ENCODE data around the gene NLRX1.
A peak's percentile ranks its signal among the peaks of the same experiment; 100 is the strongest.
"Not testable (repeated sequence)": the region's sequence is repeated elsewhere in the genome, so short reads cannot be mapped to it uniquely, and the experiment has no call there.

NLRX1 gene

DNA sequence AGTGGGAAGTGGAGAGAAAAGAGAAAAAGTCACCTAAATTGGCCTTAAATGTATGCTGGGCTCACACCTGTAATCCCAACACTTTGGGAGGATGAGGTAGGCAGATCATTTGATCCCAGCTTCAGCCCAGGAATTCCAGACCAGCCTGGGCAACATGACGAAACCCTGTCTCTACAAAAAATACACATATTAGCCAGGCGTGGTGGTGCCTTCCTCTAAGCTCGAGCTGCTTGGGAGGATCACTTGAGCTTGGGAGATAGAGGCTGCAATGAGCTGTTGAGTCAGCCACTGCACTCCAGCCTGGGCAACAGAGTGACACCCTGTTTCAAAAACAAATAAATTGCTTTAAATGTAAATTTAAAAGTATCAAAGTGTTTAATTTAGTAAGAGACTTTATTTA is 41.5 kb downstream of the NLRX1 start:
- no peak for DNase-seq

DNA sequence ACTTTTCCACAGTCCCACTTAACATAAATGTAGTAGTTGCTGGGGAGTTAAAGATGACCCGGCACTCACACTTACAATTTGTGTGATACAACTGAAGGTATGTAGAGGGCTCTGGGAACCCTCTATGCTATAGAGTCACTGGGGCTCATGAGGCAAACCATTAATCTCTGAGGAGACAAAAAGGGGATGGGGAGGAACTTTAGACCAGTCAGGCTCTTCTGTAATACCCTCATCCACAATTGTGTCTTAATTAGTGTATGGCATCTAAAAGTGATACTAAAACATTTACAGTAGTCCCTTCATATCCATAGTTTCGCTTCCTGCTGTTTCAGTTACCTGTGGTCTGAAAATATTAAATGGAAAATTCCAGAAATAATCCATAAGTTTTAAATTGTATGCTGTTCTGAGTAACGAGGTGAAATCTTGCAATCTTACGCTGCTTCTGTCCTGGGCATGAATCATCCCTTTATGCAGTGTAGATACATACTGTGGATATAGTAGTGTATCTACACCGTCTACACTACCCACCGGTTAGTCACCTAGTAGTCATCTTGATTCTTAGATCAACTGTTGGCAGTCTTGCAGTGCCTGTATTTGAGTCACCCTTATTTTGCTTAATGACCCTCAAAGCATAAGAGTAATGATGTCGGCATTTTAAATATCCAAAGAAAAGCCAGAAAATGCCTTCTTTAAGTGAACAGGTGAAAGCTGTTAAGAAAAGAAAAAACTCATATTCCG is 49.8 kb downstream of the NLRX1 start:
- no peak for DNase-seq

DNA sequence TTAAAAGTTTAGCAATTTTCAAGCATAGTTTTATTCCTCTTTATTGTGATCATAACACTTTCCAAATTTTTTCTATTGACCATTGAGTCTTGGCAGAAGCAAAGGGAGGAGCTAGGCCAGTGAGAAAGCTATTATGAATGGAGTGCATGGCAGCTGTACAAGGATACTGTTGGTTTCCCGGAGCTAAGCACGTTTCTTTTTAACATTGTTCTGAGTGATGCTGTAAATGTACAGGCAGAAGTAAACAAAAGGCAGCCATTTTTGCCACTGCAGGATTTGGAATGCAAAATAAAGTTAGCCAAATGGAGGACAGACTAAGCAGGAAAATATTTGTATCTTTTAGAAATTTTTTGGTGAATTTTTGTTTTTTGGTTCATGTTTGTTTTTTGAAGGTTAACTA is 53.8 kb downstream of the NLRX1 start:
- DNase-seq, result peak; percentile 1

DNA sequence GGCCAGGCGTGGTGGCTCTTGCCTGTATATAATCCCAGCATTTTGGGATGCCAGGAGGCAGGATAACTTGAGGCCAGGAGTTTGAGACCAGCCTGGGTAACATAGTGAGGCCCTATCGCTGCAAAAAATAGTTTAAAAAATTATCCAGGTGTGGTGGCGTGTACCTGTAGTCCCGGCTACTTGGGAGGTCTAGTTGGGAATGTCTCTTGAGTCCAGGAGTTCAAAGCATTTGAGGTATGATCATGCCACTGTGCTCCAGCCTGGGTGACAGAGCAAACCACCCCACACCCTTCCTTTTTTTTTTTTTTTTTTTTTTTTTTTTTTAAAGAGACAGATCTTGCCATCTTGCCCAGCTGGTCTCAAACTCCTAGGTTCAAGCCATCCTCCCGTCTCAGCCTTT is 54.4 kb downstream of the NLRX1 start:
- DNase-seq, result no peak

DNA sequence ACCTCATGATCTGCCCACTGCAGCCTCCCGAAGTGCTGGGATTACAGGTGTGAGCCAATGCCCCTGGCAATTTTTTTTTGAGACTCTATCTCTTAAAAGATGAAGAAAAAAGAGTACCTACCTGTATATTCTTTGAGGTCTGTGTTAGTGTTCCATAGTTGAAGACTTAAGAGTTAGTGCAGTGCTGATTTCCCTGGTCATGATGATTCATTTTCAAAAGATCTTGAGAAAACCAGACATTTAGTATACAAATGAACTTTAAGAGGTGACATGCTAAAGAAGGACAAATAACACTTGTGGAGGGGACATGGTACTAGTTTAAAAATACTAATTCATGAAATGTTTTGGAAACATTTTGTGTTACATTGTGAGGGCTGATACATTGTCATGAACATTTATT is 55.3 kb downstream of the NLRX1 start:
- no peak for DNase-seq

DNA sequence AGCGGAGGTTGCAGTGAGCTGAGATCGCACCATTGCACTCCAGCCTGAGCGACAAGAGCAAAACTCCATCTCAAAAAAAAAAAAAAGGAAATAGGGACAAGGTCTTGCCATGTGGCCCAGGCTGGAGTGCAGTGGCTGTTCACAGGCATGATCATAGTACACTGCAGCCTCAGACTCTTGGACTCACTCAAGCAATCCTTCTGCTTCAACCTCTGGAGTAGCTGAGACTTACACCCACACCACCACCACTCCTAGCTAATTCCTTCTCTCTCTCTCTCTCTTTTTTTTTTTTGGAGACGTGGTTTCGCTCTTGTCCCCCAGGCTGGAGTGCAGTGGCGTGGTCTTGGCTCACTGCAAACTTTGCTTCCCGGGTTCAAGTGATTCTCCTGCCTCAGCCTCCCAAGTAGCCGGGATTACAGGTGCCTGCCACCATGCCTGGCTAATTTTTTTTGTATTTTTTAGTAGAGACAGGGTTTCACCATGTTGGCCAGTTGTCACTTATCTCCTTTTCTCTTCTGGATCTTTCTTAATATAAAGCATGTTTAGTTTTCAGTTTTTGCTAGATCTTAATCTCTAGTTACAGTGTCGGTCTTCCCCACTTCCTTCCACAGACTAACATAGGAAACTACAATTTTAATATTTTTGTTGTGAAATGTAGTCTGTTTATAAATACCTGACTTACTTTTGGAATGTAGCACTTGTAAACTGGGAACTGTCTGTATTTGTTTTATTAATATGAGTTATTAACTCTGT is 60.2 kb downstream of the NLRX1 start:
- not testable (repeated sequence) for DNase-seq

DNA sequence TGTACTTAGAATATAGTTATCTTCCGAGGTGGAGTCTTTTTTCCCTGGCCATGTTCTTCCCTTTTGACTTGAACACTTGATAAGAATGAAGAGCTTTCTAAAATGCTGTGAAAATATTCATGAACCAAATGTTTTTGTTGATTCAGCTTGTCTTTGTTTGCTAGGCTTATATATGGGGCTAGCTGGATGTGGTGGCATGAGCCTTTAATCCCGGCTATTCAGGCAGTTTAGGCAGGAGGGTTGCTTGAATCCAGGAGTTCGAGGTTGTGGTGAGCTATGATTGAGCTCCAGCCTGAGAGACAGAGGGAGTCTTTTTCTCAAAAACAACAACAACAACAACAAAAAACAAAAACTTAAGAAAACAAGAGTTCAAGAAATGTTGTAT is 60.8 kb downstream of the NLRX1 start:
- no peak for DNase-seq

DNA sequence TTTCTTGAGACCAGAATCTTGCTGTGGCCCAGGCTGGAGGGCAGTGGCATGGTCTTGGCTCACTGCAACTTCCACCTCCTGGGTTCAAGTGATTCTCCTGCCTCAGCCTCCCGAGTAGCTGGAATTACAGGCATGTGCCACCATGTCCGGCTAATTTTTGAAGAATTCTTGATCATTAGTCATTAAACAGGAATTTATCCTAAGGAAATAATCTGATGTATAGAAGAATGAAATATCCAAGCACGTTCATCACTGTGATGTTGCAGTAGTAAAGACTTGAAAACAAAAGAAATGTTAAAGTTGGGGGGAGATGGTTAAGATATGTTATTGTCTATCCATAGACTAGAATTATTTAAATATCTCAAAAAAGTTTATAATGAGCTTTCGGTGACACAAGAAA is 61.2 kb downstream of the NLRX1 start:
- DNase-seq, result no peak
